CD4-positive, alpha-beta T cell treated with Interleukin-17A for 4 hours (primary cell): Measurements from ENCODE around the gene FOXF1.
A peak's percentile ranks its signal among the peaks of the same experiment; 100 is the strongest.

Experiments used
- DNase-seq: peaks from one replicate; pipeline ENCODE4 v3.0.0-alpha.2; 2020; ENCODE audit warnings: mixed read lengths

FOXF1 gene

GRCh38 chr16:86558355-86559193, 48.2 kb downstream of the FOXF1 start:
- DNase-seq = no peak

- DNase-seq = no peak
These were observed 49.5 kb downstream of the FOXF1 start for GRCh38 chr16:86559802-86560305.

- DNase-seq = no peak
These were observed 52.0 kb downstream of the FOXF1 start for GRCh38 chr16:86562356-86562755.

- peak; percentile 88 for DNase-seq
These were observed 53.4 kb downstream of the FOXF1 start for GRCh38 chr16:86563469-86564345.
